Mucosa of stomach (tissue), 1 donor: ENCODE measurements around the gene ZSWIM4.

Experiments used
- H3K27me3 ChIP-seq: one replicate; pipeline ENCODE4 v1.7.0; 2013; ENCODE audit warnings: mild to moderate bottlenecking, low read length; ENCODE audit not compliant: control insufficient read depth, insufficient read depth
- H3K36me3 ChIP-seq: one replicate; pipeline ENCODE4 v1.7.0; 2013; ENCODE audit warnings: low read length; ENCODE audit not compliant: control insufficient read depth, insufficient read depth
- H3K4me1 ChIP-seq: one replicate; pipeline ENCODE4 v1.7.0; 2013; ENCODE audit warnings: mild to moderate bottlenecking, low read length; ENCODE audit not compliant: control insufficient read depth, insufficient read depth
- H3K4me3 ChIP-seq: one replicate; pipeline ENCODE4 v1.7.0; 2013; ENCODE audit warnings: low read length
- H3K9ac ChIP-seq: one replicate; pipeline ENCODE4 v1.7.0; 2013; ENCODE audit warnings: mild to moderate bottlenecking, low read length, moderate library complexity
- H3K9me3 ChIP-seq: one replicate; pipeline ENCODE4 v1.7.0; 2013; ENCODE audit warnings: mild to moderate bottlenecking, low read length, moderate library complexity; ENCODE audit not compliant: control insufficient read depth
- donor health status: Pancreatic carcinoma.

The ZSWIM4 gene

DNA sequence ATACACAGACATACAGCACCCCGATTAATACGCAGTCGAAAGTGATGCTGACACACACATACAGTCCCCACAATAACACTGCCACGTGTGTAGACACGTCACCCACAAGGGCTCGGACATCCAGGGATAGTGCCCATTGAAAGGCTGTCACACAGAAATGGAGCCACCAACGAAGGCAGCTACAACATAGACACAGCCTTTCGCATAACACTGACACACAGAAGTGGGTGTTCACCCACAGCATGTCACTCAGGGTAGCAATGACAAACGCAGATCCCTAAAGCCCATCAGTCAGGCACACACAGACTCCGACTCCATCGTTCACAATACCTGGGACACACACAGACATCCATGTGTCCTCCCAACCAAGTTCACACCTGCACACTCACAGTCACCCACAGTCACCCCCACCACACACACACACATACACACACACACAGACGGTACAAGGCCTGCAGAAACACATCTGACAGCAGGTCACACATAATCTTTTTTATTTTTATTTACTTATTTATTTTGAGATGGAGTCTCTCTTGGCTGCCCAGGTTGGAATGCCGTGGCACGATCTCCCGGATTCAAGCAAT is 71.3 kb downstream of the ZSWIM4 start:
- Histone ChIP-seq H3K9ac (no peak overlapping the region), H3K4me1 (peaks cover 16% of the 10 kb centered on the region), H3K27me3 (peaks cover 24% of the 10 kb centered on the region), H3K4me3 (no peak overlapping the region), H3K9me3 (no peaks in the 10 kb centered on the region), H3K36me3 (no peaks in the 10 kb centered on the region)

DNA sequence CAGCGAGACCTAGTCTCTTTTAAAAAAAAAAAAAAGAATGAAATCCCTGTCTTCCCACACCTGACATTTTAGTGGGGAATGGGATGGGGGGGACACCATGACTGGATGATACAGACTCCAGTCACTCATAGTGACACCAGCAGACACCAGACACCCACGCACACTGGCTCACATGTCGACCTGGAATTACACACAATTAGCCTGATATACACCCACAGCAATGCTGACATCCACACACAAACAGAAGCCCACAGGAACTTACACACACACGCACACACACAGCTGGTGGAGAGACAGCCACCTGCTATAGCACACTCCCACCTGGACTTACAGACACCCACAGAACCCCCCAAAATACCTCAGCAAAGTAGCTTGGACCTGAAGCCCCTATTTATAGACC is 73.4 kb downstream of the ZSWIM4 start:
- H3K27me3 ChIP-seq = peaks cover 22% of the 10 kb centered on the region
- no peaks in the 10 kb centered on the region for H3K9me3 ChIP-seq
- H3K4me3 ChIP-seq = no peak overlapping the region
- peaks cover 22% of the 10 kb centered on the region for H3K4me1 ChIP-seq
- no peak overlapping the region for H3K9ac ChIP-seq
- H3K36me3 ChIP-seq = no peaks in the 10 kb centered on the region

DNA sequence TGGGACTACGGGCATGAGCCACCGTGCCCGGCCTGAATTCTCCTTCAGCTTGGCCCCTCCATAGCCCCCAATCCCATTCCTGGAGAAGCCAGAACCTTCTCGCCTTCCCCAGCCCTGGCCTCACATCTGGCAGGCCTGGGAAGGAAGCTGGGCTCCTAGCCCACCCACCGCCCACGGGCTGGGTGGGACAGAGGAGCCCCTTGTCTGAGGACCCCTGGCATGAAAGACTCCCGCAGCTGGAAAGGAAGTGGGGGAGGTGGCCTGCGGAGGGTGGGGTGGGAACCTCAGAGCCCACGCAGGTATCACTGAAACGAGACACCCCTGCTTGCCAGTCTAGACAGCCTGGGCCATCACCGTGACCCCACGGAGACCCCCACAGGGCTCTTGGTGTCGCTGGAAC is 74.0 kb downstream of the ZSWIM4 start:
- Histone ChIP-seq H3K9ac (no peak overlapping the region), H3K36me3 (no peaks in the 10 kb centered on the region), H3K9me3 (no peaks in the 10 kb centered on the region), H3K27me3 (peaks cover 20% of the 10 kb centered on the region), H3K4me1 (peaks cover 22% of the 10 kb centered on the region), H3K4me3 (no peak overlapping the region)

DNA sequence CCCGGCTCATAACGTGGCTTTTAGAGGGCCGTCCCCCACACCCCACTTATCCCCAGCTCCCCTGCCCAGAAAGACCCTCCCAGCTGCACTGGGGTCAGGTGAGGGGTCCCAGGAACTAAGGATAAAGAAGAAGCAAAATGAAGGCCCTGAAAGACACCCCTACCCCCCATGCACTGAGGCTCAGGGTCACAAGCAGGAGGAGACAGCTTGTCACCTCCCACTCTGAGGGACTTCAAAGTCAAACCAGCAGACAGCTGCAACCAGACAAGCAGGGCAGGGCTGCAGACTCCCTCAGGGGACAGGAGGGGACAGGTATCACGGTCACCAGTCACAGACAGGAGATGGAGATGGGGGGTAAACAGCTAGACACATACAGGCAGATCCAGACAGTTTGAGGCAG is 75.6 kb downstream of the ZSWIM4 start:
- Histone ChIP-seq H3K36me3 (no peaks in the 10 kb centered on the region), H3K27me3 (peaks cover 12% of the 10 kb centered on the region), H3K9me3 (no peaks in the 10 kb centered on the region), H3K4me3 (no peak overlapping the region), H3K4me1 (peaks cover 17% of the 10 kb centered on the region), H3K9ac (no peak overlapping the region)

DNA sequence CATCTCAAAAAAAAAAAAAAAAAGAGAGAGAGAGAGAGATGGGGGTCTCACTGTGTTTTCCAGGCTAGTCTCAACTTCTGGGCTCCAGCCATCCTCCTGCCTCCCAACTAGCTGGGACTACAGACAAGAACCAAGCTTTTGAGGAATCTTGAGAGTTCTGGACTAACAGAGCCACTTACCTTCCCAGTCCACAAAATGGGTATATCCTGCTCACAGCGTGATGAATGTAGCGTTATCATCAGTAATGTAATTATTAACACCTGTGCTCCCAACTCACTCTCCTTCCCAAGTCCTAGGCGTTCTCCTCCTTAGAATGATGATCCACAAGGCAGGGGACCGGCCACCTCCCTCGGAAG is 77.1 kb downstream of the ZSWIM4 start:
- H3K36me3 ChIP-seq = no peaks in the 10 kb centered on the region
- no peaks in the 10 kb centered on the region for H3K9me3 ChIP-seq
- peak overlapping the region; percentile 59 for H3K9ac ChIP-seq
- H3K4me1 ChIP-seq = peaks cover 11% of the 10 kb centered on the region
- H3K4me3 ChIP-seq = no peak overlapping the region
- peaks cover 3% of the 10 kb centered on the region for H3K27me3 ChIP-seq

DNA sequence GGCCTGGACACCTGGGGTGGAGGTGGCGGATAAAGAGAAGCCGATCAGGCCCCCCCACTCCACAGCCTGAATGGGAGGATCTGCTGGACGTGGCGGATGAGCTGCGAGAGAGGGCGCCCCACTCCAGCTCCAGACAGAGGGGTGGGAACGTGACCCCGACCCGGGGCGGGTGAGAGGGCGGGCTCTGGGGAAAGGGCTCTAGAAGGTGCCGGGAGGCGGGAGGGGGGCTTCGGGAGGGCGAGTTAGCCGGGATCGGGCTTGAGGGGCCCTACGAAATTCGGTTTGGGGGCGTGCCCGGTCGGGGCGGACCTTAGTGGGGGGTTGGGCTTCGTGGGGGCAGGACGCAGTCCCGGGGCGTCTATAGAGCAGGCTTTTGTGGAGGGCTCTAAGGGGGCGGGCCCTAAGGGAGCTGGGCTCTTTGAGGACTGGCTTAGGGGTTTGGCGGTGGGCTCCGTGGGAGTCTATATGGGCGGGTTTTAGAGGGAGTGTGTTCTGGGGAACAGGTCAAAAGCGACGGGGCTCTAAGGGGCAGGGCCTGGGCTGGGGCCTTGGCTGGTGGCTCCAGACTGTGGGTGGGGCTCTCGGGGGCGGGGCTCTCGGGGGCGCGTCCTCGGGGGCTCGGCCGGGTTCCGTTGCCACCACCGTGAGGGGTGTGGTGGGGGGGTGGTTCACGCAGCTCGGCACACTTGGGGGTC is 77.6 kb downstream of the ZSWIM4 start:
- Histone ChIP-seq H3K27me3 (peaks cover 3% of the 10 kb centered on the region), H3K4me3 (no peak overlapping the region), H3K36me3 (no peaks in the 10 kb centered on the region), H3K4me1 (peaks cover 11% of the 10 kb centered on the region), H3K9me3 (no peaks in the 10 kb centered on the region), H3K9ac (peak overlapping the region; percentile 59)

DNA sequence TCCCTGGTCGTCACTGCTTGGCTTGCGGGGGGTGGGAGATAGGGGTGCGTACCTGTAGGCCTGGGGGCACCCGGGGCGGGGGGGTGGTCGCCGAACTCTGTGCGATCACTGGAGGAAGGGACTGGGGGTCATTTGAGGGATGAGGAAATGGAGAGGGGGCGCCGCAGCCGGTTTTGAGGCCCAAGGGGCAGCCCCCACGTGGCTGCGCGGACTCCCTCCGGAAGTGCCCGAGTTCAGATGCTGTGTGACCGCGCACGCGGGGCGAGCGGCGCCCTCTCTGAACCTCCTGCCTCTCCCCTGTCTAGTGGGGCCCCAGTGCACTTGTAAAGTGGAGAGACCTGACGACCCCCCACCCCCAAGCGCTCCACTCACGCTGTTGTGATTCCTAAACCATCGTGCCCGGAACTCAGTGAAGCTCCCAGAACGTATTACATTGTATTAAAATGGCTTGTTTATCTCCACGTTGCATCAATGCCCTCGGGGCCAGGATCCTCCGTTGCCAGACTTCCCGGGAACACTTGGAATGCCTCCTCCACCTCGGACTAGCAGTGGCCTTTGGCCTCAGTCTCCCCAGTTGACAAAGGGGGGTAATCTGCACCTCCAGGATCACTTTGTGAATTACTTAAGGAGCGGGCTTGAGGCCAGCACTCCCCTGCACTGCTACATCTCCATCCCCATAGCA is 78.7 kb downstream of the ZSWIM4 start:
- Histone ChIP-seq H3K36me3 (no peaks in the 10 kb centered on the region), H3K4me3 (no peak overlapping the region), H3K9ac (no peak overlapping the region), H3K27me3 (peaks cover 3% of the 10 kb centered on the region), H3K9me3 (no peaks in the 10 kb centered on the region), H3K4me1 (peaks cover 11% of the 10 kb centered on the region)

DNA sequence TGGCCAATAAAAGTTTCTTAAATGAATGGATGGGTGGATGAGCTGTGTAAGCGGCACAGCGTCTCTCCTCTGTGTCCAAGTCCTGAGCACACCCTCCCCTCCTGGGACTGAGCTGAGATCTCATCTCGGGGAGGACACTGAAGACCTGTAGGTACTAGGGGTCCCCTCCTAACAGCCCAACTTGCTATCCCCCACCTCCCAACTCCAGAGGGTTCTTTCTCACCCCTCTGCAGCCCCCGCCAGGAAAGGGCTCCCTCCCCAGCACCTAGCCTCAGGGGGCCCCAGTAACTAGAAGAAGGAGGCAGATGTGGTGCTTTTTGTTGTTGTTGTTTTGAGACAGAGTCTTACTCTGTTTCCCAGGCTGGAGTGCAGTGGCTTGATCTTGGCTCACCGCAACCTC is 80.6 kb downstream of the ZSWIM4 start:
- no peaks in the 10 kb centered on the region for H3K9me3 ChIP-seq
- no peaks in the 10 kb centered on the region for H3K36me3 ChIP-seq
- H3K9ac ChIP-seq = no peak overlapping the region
- H3K4me1 ChIP-seq = peaks cover 21% of the 10 kb centered on the region
- H3K27me3 ChIP-seq = peaks cover 3% of the 10 kb centered on the region
- no peak overlapping the region for H3K4me3 ChIP-seq

DNA sequence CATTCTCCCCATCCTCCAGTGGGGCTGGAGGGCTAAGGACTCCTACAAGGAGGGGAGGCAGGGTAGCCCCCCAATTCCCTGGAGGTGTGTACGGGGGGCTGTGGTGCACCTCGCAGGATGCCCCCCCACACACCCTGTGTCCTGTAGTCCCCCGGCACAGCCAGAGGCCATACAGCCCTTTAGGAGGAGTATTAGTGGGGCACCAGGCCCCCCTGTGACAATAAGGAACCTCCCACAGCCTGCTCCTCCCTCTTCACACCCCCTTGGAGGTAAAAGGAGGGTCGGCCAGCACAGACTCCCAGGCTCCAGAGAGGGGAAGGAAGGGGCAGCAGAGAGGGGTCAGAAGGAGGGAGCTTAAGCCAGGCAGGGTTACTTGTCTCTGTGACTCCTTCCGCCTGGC is 81.6 kb downstream of the ZSWIM4 start, which contains the start of gene NANOS3:
Gene NANOS3 (plus strand): TSS at position 301 of the 400 bp plus-strand sequence. CDS start 115 bp downstream, outside the sequence.
- H3K4me1 ChIP-seq = peaks cover 31% of the 10 kb centered on the region

DNA sequence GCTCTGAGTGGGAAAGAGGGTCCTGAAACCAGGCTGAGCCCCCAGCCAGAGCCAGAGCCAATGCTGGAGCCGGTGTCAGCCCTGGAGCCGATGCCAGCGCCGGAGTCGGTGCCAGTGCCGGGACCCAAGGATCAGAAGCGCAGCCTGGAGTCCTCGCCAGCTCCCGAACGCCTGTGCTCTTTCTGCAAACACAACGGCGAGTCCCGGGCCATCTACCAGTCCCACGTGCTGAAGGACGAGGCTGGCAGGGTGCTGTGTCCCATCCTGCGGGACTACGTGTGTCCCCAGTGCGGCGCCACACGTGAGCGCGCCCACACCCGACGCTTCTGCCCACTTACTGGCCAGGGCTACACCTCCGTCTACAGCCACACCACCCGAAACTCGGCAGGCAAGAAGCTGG is 82.1 kb downstream of the ZSWIM4 start:
- no peak overlapping the region for H3K9ac ChIP-seq
- no peaks in the 10 kb centered on the region for H3K9me3 ChIP-seq
- peaks cover 3% of the 10 kb centered on the region for H3K27me3 ChIP-seq
- peaks cover 36% of the 10 kb centered on the region for H3K4me1 ChIP-seq
- H3K36me3 ChIP-seq = no peaks in the 10 kb centered on the region
- H3K4me3 ChIP-seq = no peak overlapping the region

More for the DNA sequence above, 81.6 kb downstream of the ZSWIM4 start, which contains the start of gene NANOS3:
- Histone ChIP-seq H3K9me3 (no peaks in the 10 kb centered on the region), H3K9ac (no peak within 1 kb of the TSS), H3K4me3 (no peak within 1 kb of the TSS), H3K36me3 (no peaks in the 10 kb centered on the region), H3K27me3 (peaks cover 3% of the 10 kb centered on the region)

DNA sequence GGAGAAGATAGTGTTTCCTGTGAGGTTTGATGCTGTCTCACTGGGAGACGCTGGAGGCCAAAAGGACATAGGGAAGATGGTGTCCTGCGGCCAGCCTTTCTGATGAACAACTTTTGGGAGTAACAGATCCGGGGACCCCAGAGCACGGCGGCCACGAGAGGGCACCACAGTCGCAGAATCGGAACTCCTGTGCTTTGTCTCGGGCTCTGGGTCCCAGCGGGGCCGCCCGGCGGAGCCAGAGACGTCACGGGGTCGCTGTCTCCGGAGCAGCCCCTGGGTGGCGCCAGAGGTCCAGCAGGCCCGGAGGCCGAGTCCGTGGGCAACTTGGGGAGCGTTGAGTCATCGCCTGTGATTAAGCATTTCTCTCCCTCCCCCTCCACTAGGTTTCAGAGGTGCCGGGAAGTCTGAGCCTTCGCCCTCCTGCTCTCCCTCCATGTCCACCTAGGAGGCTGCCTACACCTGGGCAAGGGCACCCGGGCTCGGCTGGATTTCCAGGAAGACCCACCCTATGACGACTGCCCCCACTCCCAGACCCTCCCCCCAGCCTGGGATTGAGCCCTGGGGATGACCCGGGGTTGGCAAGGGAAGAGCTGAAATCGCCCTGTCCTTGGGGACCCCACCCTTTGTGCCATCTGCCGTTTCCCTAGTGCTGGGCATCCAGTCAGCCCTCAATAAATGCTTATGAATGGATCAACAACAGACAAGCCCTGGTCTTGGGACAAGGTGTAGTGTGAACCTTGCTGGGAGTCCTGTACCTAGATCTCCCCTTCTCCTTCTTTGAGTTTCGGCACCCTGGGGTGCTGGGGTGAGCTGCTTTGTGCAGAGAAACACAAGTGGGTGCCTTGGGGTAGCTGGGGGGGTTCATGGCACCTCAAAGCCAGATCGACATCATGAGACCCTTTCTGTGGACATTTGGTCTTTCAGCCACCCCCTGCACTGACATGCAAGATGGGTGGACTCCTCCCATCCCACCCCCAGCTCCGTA is 85.1 kb downstream of the ZSWIM4 start:
- Histone ChIP-seq H3K4me1 (peaks cover 50% of the 10 kb centered on the region), H3K27me3 (no peaks in the 10 kb centered on the region), H3K9me3 (no peaks in the 10 kb centered on the region), H3K4me3 (peak overlapping the region; percentile 22), H3K9ac (peak overlapping the region; percentile 77), H3K36me3 (no peaks in the 10 kb centered on the region)
